ENCODE measurements around the gene GPR162. TPM values are rescaled to one million over a fixed set of nuclear protein-coding genes. Genes with fewer than 3 reads are reported as not detected.
A peak's percentile ranks its signal among the peaks of the same experiment; 100 is the strongest.

The GPR162 gene
- total RNA-seq, 4 donors from 2014 or later, result 0.47 to 2.1 (median 1.0) TPM

- Histone ChIP-seq H3K4me3 (no peak overlapping the region), H3K27ac (no peak overlapping the region), H3K36me3 (peaks cover 17% of the 10 kb centered on the region), H3K27me3 (no peaks in the 10 kb centered on the region), H3K4me1 (peaks cover 52% of the 10 kb centered on the region), H3K9me3 (no peaks in the 10 kb centered on the region)
- no peak for DNase-seq (ENCODE audit: low spot score in 2 of 2)
- no peak for TF ChIP-seq EP300 (IDR thresholded peaks at IDR 0.05)
- TF ChIP-seq POLR2AphosphoS5 (IDR thresholded peaks at IDR 0.05), result no peak
- TF ChIP-seq CTCF (IDR thresholded peaks at IDR 0.05), result no peak
- no peak for TF ChIP-seq POLR2A (IDR thresholded peaks at IDR 0.05)
- WGBS, result 85% methylated on average over 15 of the region's 15 CpGs
Measured at GRCh38 chr12:6774499-6775062, 47.0 kb upstream of the GPR162 start.

- Histone ChIP-seq H3K27ac (no peak overlapping the region), H3K36me3 (peaks cover 8% of the 10 kb centered on the region), H3K27me3 (no peaks in the 10 kb centered on the region), H3K4me1 (peaks cover 47% of the 10 kb centered on the region), H3K4me3 (no peak overlapping the region), H3K9me3 (no peaks in the 10 kb centered on the region)
- DNase-seq (ENCODE audit: low spot score in 2 of 2), result no peak
- TF ChIP-seq POLR2AphosphoS5 (IDR thresholded peaks at IDR 0.05) (no peak), EP300 (IDR thresholded peaks at IDR 0.05) (no peak), POLR2A (IDR thresholded peaks at IDR 0.05) (no peak), CTCF (IDR thresholded peaks at IDR 0.05) (no peak)
- WGBS, result 86% methylated on average over 16 of the region's 16 CpGs
Measured at GRCh38 chr12:6775185-6776174, 46.1 kb upstream of the GPR162 start.

- Histone ChIP-seq H3K4me1 (peaks cover 29% of the 10 kb centered on the region), H3K9me3 (no peaks in the 10 kb centered on the region), H3K27me3 (no peaks in the 10 kb centered on the region), H3K27ac (no peak overlapping the region), H3K4me3 (no peak overlapping the region), H3K36me3 (no peaks in the 10 kb centered on the region)
- DNase-seq (ENCODE audit: low spot score in 2 of 2), result no peak
- TF ChIP-seq EP300 (IDR thresholded peaks at IDR 0.05), result no peak
- TF ChIP-seq POLR2A (IDR thresholded peaks at IDR 0.05), result no peak
- TF ChIP-seq POLR2AphosphoS5 (IDR thresholded peaks at IDR 0.05), result no peak
- no peak for TF ChIP-seq CTCF (IDR thresholded peaks at IDR 0.05)
- 99% methylated on average over 5 of the region's 5 CpGs for WGBS
Measured at GRCh38 chr12:6777386-6777785, 44.2 kb upstream of the GPR162 start.

- DNase-seq (ENCODE audit: low spot score in 2 of 2), result no peak
- H3K36me3 ChIP-seq, result no peaks in the 10 kb centered on the region
Measured at GRCh38 chr12:6778217-6778573, 43.4 kb upstream of the GPR162 start.

More at GRCh38 chr12:6778217-6778573, 43.4 kb upstream of the GPR162 start:
- peak overlapping the region; percentile 47 for H3K4me3 ChIP-seq
- no peaks in the 10 kb centered on the region for H3K27me3 ChIP-seq
- peak overlapping the region; percentile 78 for H3K27ac ChIP-seq
- H3K4me1 ChIP-seq, result peaks cover 28% of the 10 kb centered on the region
- no peak for TF ChIP-seq POLR2A (IDR thresholded peaks at IDR 0.05)
- no peak for TF ChIP-seq POLR2AphosphoS5 (IDR thresholded peaks at IDR 0.05)
- no peak for TF ChIP-seq CTCF (IDR thresholded peaks at IDR 0.05)
- no peak for TF ChIP-seq EP300 (IDR thresholded peaks at IDR 0.05)
- 11% methylated on average over 14 of the region's 14 CpGs for WGBS
- no peaks in the 10 kb centered on the region for H3K9me3 ChIP-seq

Measured in suprapubic skin (tissue), 4 donors.